Neural progenitor cell (in vitro differentiated cells): Measurements from ENCODE around the gene ABHD12. TPM values are rescaled to one million over a fixed set of nuclear protein-coding genes. Genes with fewer than 3 reads are reported as not detected.
A peak's percentile ranks its signal among the peaks of the same experiment; 100 is the strongest.

Source experiments
- DNase-seq: peaks from one replicate; pipeline ENCODE4 v3.0.0-alpha.2; 2016; ENCODE audit warnings: low spot score
- H2AFZ ChIP-seq: fragments of 200-600 bp; sonication (generic); replicated peaks from 2 replicates; pipeline ENCODE4 v1.6.1; 2016; ENCODE audit warnings: antibody characterized with exemption
- H3F3A ChIP-seq: fragments of 200-600 bp; sonication (generic); 2 replicates; pipeline ENCODE4 v1.6.1; 2016; ENCODE audit warnings: antibody characterized with exemption, low read depth
- H3K27ac ChIP-seq: fragments of 200-600 bp; sonication (generic); 2 replicates; pipeline ENCODE4 v1.5.1; 2016; ENCODE audit warnings: mild to moderate bottlenecking
- H3K27me3 ChIP-seq: fragments of 200-600 bp; sonication (generic); 2 replicates; pipeline ENCODE4 v1.6.1; 2016; ENCODE audit warnings: mild to moderate bottlenecking, moderate library complexity
- H3K36me3 ChIP-seq: fragments of 200-600 bp; sonication (generic); 2 replicates; pipeline ENCODE4 v1.5.1; 2016
- H3K4me1 ChIP-seq: fragments of 200-600 bp; sonication (generic); 2 replicates; pipeline ENCODE4 v1.6.1; 2016; ENCODE audit warnings: mixed run types
- H3K4me2 ChIP-seq: fragments of 200-600 bp; sonication (generic); 2 replicates; pipeline ENCODE4 v1.6.1; 2016
- H3K4me3 ChIP-seq: fragments of 200-600 bp; sonication (generic); 2 replicates; pipeline ENCODE4 v1.5.1; 2016
- H3K79me2 ChIP-seq: fragments of 200-600 bp; sonication (generic); 2 replicates; pipeline ENCODE4 v1.6.1; 2016; ENCODE audit warnings: low read depth
- H3K9ac ChIP-seq: fragments of 200-600 bp; sonication (generic); 2 replicates; pipeline ENCODE4 v1.6.1; 2016
- H3K9me3 ChIP-seq: fragments of 200-600 bp; sonication (generic); 2 replicates; pipeline ENCODE4 v1.5.1; 2016; ENCODE audit warnings: low read depth
- H4K20me1 ChIP-seq: fragments of 200-600 bp; sonication (generic); 2 replicates; pipeline ENCODE4 v1.6.1; 2016; ENCODE audit warnings: low read depth
- H3K27ac Mint-ChIP-seq: 3 replicates; pipeline ENCODE4 v1.8.0; 2021; ENCODE audit warnings: mixed read lengths
- H3K27me3 Mint-ChIP-seq: 2 replicates; pipeline ENCODE4 v1.8.0; 2022; ENCODE audit warnings: low read depth, mild to moderate bottlenecking, inconsistent platforms, moderate library complexity, mixed read lengths; ENCODE audit not compliant: insufficient read depth
- H3K36me3 Mint-ChIP-seq: 3 replicates; pipeline ENCODE4 v1.8.0; 2021; ENCODE audit warnings: mixed read lengths
- H3K4me1 Mint-ChIP-seq: 3 replicates; pipeline ENCODE4 v1.8.0; 2021; ENCODE audit warnings: mixed read lengths
- H3K4me3 Mint-ChIP-seq: 3 replicates; pipeline ENCODE4 v1.8.0; 2021; ENCODE audit warnings: mild to moderate bottlenecking, moderate library complexity, mixed read lengths
- H3K9me3 Mint-ChIP-seq: 3 replicates; pipeline ENCODE4 v1.8.0; 2020; ENCODE audit warnings: mixed read lengths
- CTCF ChIP-seq: fragments of 200-600 bp; sonication (generic); IDR thresholded peaks from 2 replicates; pipeline ENCODE4 v1.5.1; 2017; ENCODE audit warnings: antibody characterized with exemption, mild to moderate bottlenecking
- EZH2 ChIP-seq: fragments of 200-600 bp; sonication (generic); IDR thresholded peaks from 2 replicates; pipeline ENCODE4 v1.6.1; 2017; ENCODE audit warnings: antibody characterized with exemption, mild to moderate bottlenecking, moderate library complexity
- EZH2phosphoT487 ChIP-seq: fragments of 200-600 bp; sonication (generic); IDR thresholded peaks from 2 replicates; pipeline ENCODE4 v1.6.1; 2017; ENCODE audit warnings: antibody characterized with exemption
- total RNA-seq: library from RNA; depleted of rRNA; stranded (reverse); fragments of >200 nt; gene quantifications from 2 replicates; pipeline ENCODE4 v1.2.3, GENCODE V29; 2015; ENCODE audit warnings: low replicate concordance

The ABHD12 gene
- total RNA-seq, 1 donor from 2014 or later: 20.8 TPM

GRCh38 chr20:25285091-25285647 is 105.5 kb downstream of the ABHD12 start:
- Mint-ChIP-seq H3K36me3 (peaks cover 34% of the 10 kb centered on the region), H3K27me3 (peaks cover 2% of the 10 kb centered on the region), H3K9me3 (peaks cover 2% of the 10 kb centered on the region), H3K27ac (peak overlapping the region; percentile 88), H3K4me3 (no peak overlapping the region), H3K4me1 (no peaks in the 10 kb centered on the region)
- H3K79me2 ChIP-seq: no peaks in the 10 kb centered on the region
- H2AFZ ChIP-seq: no peak overlapping the region
- no peak overlapping the region for H3K4me3 ChIP-seq
- DNase-seq: no peak
- no peaks in the 10 kb centered on the region for H3K27me3 ChIP-seq
- no peak overlapping the region for H3K27ac ChIP-seq
- H3K4me2 ChIP-seq: no peak overlapping the region
- H3K36me3 ChIP-seq: no peaks in the 10 kb centered on the region
- TF ChIP-seq EZH2 (no peak), EZH2phosphoT487 (no peak)
- H3K4me1 ChIP-seq: no peaks in the 10 kb centered on the region
- no peaks in the 10 kb centered on the region for H3K9me3 ChIP-seq
- no peak overlapping the region for H3K9ac ChIP-seq
- H3F3A ChIP-seq: no peaks in the 10 kb centered on the region
- peaks cover 3% of the 10 kb centered on the region for H4K20me1 ChIP-seq

- Mint-ChIP-seq H3K4me1 (no peaks in the 10 kb centered on the region), H3K4me3 (no peak overlapping the region), H3K27me3 (peaks cover 2% of the 10 kb centered on the region), H3K27ac (no peak overlapping the region), H3K9me3 (peaks cover 2% of the 10 kb centered on the region), H3K36me3 (peaks cover 28% of the 10 kb centered on the region)
- Histone ChIP-seq H3K4me3 (no peak overlapping the region), H4K20me1 (peaks cover 3% of the 10 kb centered on the region), H3K79me2 (no peaks in the 10 kb centered on the region), H2AFZ (no peak overlapping the region), H3K27me3 (no peaks in the 10 kb centered on the region), H3K27ac (no peak overlapping the region), H3K4me1 (no peaks in the 10 kb centered on the region), H3K4me2 (no peak overlapping the region), H3K9ac (no peak overlapping the region), H3K9me3 (no peaks in the 10 kb centered on the region), H3K36me3 (no peaks in the 10 kb centered on the region), H3F3A (no peaks in the 10 kb centered on the region)
- no peak for DNase-seq
- TF ChIP-seq EZH2 (no peak), CTCF (no peak), EZH2phosphoT487 (no peak)
Measured at GRCh38 chr20:25284131-25284601, 106.5 kb downstream of the ABHD12 start.

- Histone ChIP-seq H4K20me1 (peaks cover 3% of the 10 kb centered on the region), H3K4me2 (no peak overlapping the region), H2AFZ (no peak overlapping the region), H3K4me3 (no peak overlapping the region), H3K27me3 (no peaks in the 10 kb centered on the region), H3K9ac (no peak overlapping the region), H3F3A (no peaks in the 10 kb centered on the region), H3K4me1 (no peaks in the 10 kb centered on the region), H3K9me3 (no peaks in the 10 kb centered on the region), H3K27ac (no peak overlapping the region), H3K79me2 (no peaks in the 10 kb centered on the region), H3K36me3 (no peaks in the 10 kb centered on the region)
- Mint-ChIP-seq H3K4me3 (no peak overlapping the region), H3K4me1 (no peaks in the 10 kb centered on the region), H3K36me3 (peaks cover 26% of the 10 kb centered on the region), H3K27ac (no peak overlapping the region), H3K27me3 (peaks cover 2% of the 10 kb centered on the region), H3K9me3 (peaks cover 2% of the 10 kb centered on the region)
- TF ChIP-seq EZH2 (no peak), EZH2phosphoT487 (no peak), CTCF (no peak)
- no peak for DNase-seq
Measured at GRCh38 chr20:25283221-25283951, 107.2 kb downstream of the ABHD12 start.

DNA sequence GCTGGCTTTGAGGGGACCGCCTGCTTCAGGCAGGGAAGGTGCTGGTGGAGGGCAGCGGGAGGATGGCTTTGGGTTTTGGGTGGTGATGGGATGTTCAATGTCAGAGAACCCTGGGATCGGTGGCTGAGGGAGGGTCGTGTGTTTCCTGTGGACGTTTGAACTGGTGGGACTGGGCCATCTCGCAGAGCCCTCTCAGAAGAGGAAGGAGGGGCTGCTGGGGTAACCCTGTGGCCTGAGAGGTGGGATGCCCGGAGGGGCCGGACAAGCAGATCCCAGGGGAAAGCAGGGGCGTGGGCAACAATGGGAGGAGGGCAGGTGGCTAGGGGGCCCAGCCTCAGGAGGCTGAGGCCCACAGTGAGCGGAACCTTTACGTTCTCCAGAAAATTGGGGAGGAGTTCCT is 107.8 kb downstream of the ABHD12 start:
- Histone ChIP-seq H3K9me3 (no peaks in the 10 kb centered on the region), H3F3A (no peaks in the 10 kb centered on the region), H3K9ac (no peak overlapping the region), H3K27ac (no peak overlapping the region), H3K4me1 (no peaks in the 10 kb centered on the region), H3K79me2 (no peaks in the 10 kb centered on the region), H3K4me3 (no peak overlapping the region), H3K4me2 (no peak overlapping the region), H3K36me3 (no peaks in the 10 kb centered on the region), H2AFZ (no peak overlapping the region), H4K20me1 (peaks cover 3% of the 10 kb centered on the region), H3K27me3 (no peaks in the 10 kb centered on the region)
- DNase-seq: no peak
- TF ChIP-seq EZH2phosphoT487 (no peak), EZH2 (no peak), CTCF (no peak)
- H3K4me1 Mint-ChIP-seq: no peaks in the 10 kb centered on the region
- H3K27me3 Mint-ChIP-seq: peaks cover 2% of the 10 kb centered on the region
- peaks cover 26% of the 10 kb centered on the region for H3K36me3 Mint-ChIP-seq
- no peak overlapping the region for H3K4me3 Mint-ChIP-seq
- no peak overlapping the region for H3K27ac Mint-ChIP-seq
- H3K9me3 Mint-ChIP-seq: peaks cover 2% of the 10 kb centered on the region
